PC-3 (cell line): Measurements from ENCODE around the gene STARD10. TPM values are rescaled to one million over a fixed set of nuclear protein-coding genes. Genes with fewer than 3 reads are reported as not detected.
"Not testable (repeated sequence)": the region's sequence is repeated elsewhere in the genome, so short reads cannot be mapped to it uniquely, and the experiment has no call there.

Experiments
- ATAC-seq: fragments of 200-7000 bp; cut with Tn5 transposase; 2 replicates; pipeline ENCODE4 v1.9.1; 2020; ENCODE audit warnings: mild to moderate bottlenecking, moderate library complexity
- BruUV-seq: library from RNA; stranded (reverse); fragments of 400-500 nt; replicated peaks from 2 replicates; lab custom pipeline; 2021; lab: Mats Ljungman, UMichigan
- CTCF ChIA-PET: fragments of 300-600 bp; sonication (Branson Sonifier 250); formaldehyde crosslinking; loops from one replicate; lab custom pipeline; 2022; ENCODE audit warnings: antibody characterized with exemption; lab: Charles Lee
- POLR2A ChIA-PET: fragments of 300-600 bp; sonication (Branson Sonifier 250); formaldehyde crosslinking; loops from one replicate; lab custom pipeline; 2022; ENCODE audit warnings: antibody characterized with exemption; ENCODE audit not compliant: unreplicated experiment; lab: Charles Lee
- DNase-seq: peaks from one replicate; pipeline ENCODE4 v3.0.0-alpha.2; 2015
- H2AFZ ChIP-seq: fragments of 300-600 bp; sonication (generic); 2 replicates; pipeline ENCODE4 v1.6.0; 2016; ENCODE audit warnings: antibody characterized with exemption, low read length
- H3F3A ChIP-seq: fragments of 300-600 bp; sonication (generic); one replicate; pipeline ENCODE4 v1.6.0; 2017; ENCODE audit warnings: antibody characterized with exemption, low read length, control low read depth, mild to moderate bottlenecking; ENCODE audit not compliant: unreplicated experiment
- H3K27ac ChIP-seq: fragments of 300-600 bp; sonication (generic); 2 replicates; pipeline ENCODE4 v1.5.1; 2016; ENCODE audit warnings: mild to moderate bottlenecking, low read length
- H3K27me3 ChIP-seq: fragments of 300-600 bp; sonication (generic); 2 replicates; pipeline ENCODE4 v1.6.1; 2016; ENCODE audit warnings: low read length, mixed read lengths
- H3K36me3 ChIP-seq: fragments of 300-600 bp; sonication (generic); 2 replicates; pipeline ENCODE4 v1.6.1; 2016; ENCODE audit warnings: low read depth, mixed run types, low read length, mixed read lengths
- H3K4me1 ChIP-seq: fragments of 300-600 bp; sonication (generic); 2 replicates; pipeline ENCODE4 v1.5.1; 2016; ENCODE audit warnings: low read length; ENCODE audit not compliant: insufficient read depth
- H3K4me2 ChIP-seq: fragments of 300-600 bp; sonication (generic); 2 replicates; pipeline ENCODE4 v1.6.0; 2016; ENCODE audit warnings: low read length
- H3K4me3 ChIP-seq: fragments of 300-600 bp; sonication (generic); 2 replicates; pipeline ENCODE4 v1.5.1; 2016; ENCODE audit warnings: mild to moderate bottlenecking, low read length, mixed read lengths
- H3K79me2 ChIP-seq: fragments of 300-600 bp; sonication (generic); 2 replicates; pipeline ENCODE4 v1.6.1; 2017; ENCODE audit warnings: low read length, mixed read lengths
- H3K9ac ChIP-seq: fragments of 300-600 bp; sonication (generic); 2 replicates; pipeline ENCODE4 v1.6.0; 2016; ENCODE audit warnings: mild to moderate bottlenecking, low read length
- H3K9me2 ChIP-seq: fragments of 300-600 bp; sonication (generic); replicated peaks from 2 replicates; pipeline ENCODE4 v1.6.1; 2016; ENCODE audit warnings: mixed run types, low read length, mixed read lengths
- H3K9me3 ChIP-seq: fragments of 300-600 bp; sonication (generic); 2 replicates; pipeline ENCODE4 v1.6.1; 2016; ENCODE audit warnings: low read length, mixed read lengths
- H4K20me1 ChIP-seq: fragments of 300-600 bp; sonication (generic); 2 replicates; pipeline ENCODE4 v1.6.1; 2016; ENCODE audit warnings: low read length, mixed read lengths
- EZH2 ChIP-seq: fragments of 300-600 bp; sonication (generic); IDR thresholded peaks from one replicate; pipeline ENCODE4 v1.6.1; 2017; ENCODE audit warnings: antibody characterized with exemption, mild to moderate bottlenecking, low read length; ENCODE audit not compliant: unreplicated experiment
- EZH2phosphoT487 ChIP-seq: fragments of 300-600 bp; sonication (generic); IDR thresholded peaks from 2 replicates; pipeline ENCODE4 v1.6.1; 2018; ENCODE audit warnings: mild to moderate bottlenecking, antibody characterized with exemption, low read length, borderline replicate concordance
- intact Hi-C: fragments of 100-400 bp; cut with micrococcal nuclease; formaldehyde crosslinking; loops from 2 replicates; pipeline ENCODE4 v1.9.0; 2023
- total RNA-seq: library from RNA; depleted of rRNA; stranded (reverse); fragments of >200 nt; gene quantifications from 2 replicates; pipeline ENCODE4 v1.2.3, GENCODE V29; 2014
- TF ChIP-seq, protein P1 (sequence below): fragments of 300-600 bp; sonication (generic); conservative IDR thresholded peaks from 2 replicates; pipeline ENCODE4 v1.5.1; 2017; ENCODE audit warnings: antibody characterized with exemption, low read depth, mild to moderate bottlenecking, low read length

The STARD10 gene
- total RNA-seq, 1 experiment from 2014 or later: 284 TPM

DNA sequence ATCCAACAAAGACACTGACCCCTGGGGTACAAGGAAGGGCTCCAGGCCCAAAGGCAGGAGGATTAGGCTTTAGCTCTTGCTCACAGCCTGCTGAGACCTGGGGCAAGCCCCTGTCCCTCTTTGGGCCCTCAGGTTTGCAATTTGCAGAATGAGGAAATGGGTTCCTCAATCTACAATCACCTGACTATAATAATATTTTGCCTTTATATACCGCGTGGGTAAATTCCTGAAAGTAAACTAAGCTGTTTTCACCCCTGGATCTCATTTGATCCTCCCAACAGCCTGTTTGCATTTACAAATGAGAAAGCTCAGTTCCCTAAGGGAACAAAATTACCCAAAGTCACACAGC is 797 bp downstream of the STARD10 start:
- intact Hi-C loops: loop anchor here (1.0 kb wide), 2 partner anchors 41 to 68 kb away; partner anchors contain the start of gene ARAP1
- Histone ChIP-seq H3K79me2 (no peaks in the 10 kb centered on the region), H3K9me3 (no peaks in the 10 kb centered on the region), H4K20me1 (no peaks in the 10 kb centered on the region), H3K36me3 (no peaks in the 10 kb centered on the region), H3K27me3 (no peaks in the 10 kb centered on the region), H3K4me1 (peaks cover 31% of the 10 kb centered on the region), H3K27ac (no peak overlapping the region), H3K4me2 (peak overlapping the region; percentile 82), H3K9ac (no peak overlapping the region), H3F3A (no peaks in the 10 kb centered on the region), H3K9me2 (no peaks in the 10 kb centered on the region), H2AFZ (peak overlapping the region; percentile 91), H3K4me3 (peak overlapping the region; percentile 77; the same call in 1 of the 2 replicates)
- TF ChIP-seq, protein P1, sequence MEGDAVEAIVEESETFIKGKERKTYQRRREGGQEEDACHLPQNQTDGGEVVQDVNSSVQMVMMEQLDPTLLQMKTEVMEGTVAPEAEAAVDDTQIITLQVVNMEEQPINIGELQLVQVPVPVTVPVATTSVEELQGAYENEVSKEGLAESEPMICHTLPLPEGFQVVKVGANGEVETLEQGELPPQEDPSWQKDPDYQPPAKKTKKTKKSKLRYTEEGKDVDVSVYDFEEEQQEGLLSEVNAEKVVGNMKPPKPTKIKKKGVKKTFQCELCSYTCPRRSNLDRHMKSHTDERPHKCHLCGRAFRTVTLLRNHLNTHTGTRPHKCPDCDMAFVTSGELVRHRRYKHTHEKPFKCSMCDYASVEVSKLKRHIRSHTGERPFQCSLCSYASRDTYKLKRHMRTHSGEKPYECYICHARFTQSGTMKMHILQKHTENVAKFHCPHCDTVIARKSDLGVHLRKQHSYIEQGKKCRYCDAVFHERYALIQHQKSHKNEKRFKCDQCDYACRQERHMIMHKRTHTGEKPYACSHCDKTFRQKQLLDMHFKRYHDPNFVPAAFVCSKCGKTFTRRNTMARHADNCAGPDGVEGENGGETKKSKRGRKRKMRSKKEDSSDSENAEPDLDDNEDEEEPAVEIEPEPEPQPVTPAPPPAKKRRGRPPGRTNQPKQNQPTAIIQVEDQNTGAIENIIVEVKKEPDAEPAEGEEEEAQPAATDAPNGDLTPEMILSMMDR: no peak
- TF ChIP-seq EZH2 (no peak), EZH2phosphoT487 (no peak)
- CTCF ChIA-PET: interaction anchor here (0.6 to 2.6 kb wide), 2 partner anchors 40 to 68 kb away, joined by 3 to 21 read pairs; no protein-coding TSS in a partner anchor
- no TSS peak for BruUV-seq
- ATAC-seq (no peak), DNase-seq (no peak)
- POLR2A ChIA-PET: no interaction called here

DNA sequence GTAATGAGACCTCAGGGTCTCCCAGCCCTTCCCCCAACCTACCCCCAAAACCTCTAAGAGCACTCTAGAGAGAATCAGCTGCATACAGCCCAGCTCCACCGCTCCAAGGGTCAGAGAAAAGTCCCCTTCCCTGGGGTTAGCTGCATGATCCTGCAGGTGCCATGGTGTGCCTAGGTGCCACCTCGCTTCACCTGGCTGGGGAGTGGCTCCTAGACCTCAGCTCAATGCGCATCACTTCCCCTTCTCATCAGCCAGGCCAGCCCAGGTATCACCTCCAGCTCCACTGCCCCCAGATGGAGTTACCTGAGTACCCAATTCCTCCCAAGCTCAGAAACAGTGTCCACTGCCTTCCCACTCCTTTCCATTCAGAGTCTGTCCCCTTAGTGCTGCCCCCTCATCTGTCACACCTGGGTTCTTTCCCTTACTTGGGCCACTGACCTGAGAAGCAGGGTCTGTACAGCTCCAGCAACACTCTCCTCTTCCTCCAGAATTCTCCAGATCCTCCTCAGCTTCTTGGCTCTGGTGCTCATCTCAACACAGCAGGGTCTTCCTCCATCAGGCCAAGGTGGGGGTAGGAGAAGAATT is 1.3 kb downstream of the STARD10 start:
- TF ChIP-seq, protein P1: no peak
- TF ChIP-seq EZH2phosphoT487 (no peak), EZH2 (no peak)
- Histone ChIP-seq H2AFZ (no peak overlapping the region), H3K4me2 (no peak overlapping the region), H3K27ac (no peak overlapping the region), H3K9ac (no peak overlapping the region), H3F3A (no peaks in the 10 kb centered on the region), H3K4me1 (peaks cover 36% of the 10 kb centered on the region), H4K20me1 (no peaks in the 10 kb centered on the region), H3K79me2 (no peaks in the 10 kb centered on the region), H3K9me3 (no peaks in the 10 kb centered on the region), H3K27me3 (no peaks in the 10 kb centered on the region), H3K36me3 (no peaks in the 10 kb centered on the region), H3K9me2 (no peaks in the 10 kb centered on the region), H3K4me3 (no peak overlapping the region)
- intact Hi-C loops: loop anchor here (1.0 kb wide), 2 partner anchors 40 to 67 kb away; partner anchors contain the start of gene ARAP1
- BruUV-seq: no TSS peak
- no peak for ATAC-seq
- ChIA-PET POLR2A (no interaction called here), CTCF (interaction anchor here (0.6 to 2.6 kb wide), 2 partner anchors 39 to 67 kb away, joined by 3 to 21 read pairs; no protein-coding TSS in a partner anchor)
- no peak for DNase-seq

DNA sequence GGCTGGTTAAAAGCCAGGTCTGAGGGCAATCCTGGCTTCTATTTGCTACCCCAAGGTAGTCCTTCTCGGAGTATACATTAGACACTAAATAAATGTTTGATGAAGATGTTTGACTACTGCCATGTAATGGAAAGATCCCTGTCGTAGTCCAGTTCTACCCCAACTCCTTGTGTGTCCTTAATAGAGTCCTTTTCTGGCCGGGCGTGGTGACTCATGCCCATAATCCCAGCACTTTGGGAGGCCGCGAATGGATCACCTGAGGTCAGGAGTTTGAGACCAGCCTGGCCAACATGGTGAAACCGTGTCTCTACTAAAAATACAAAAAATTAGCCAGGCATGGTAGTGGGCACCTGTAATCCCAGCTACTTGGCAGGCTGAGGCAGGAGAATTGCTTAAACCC is 2.6 kb downstream of the STARD10 start:
- H3K4me3 ChIP-seq, H3K9me3 ChIP-seq, BruUV-seq, POLR2A ChIA-PET, H3K79me2 ChIP-seq, H3K27me3 ChIP-seq, H3K27ac ChIP-seq, H3K9me2 ChIP-seq, intact Hi-C loops, H3K9ac ChIP-seq, CTCF ChIA-PET, DNase-seq, H3K4me2 ChIP-seq, H4K20me1 ChIP-seq, ATAC-seq, H3F3A ChIP-seq, H2AFZ ChIP-seq, H3K36me3 ChIP-seq: not testable (repeated sequence)
- peaks cover 49% of the 10 kb centered on the region for H3K4me1 ChIP-seq
